ENCODE data around the gene SLC35E3.

The SLC35E3 gene

GRCh38 chr12:68771223-68771925 lies 25.4 kb downstream of the SLC35E3 start:
- DNase-seq (ENCODE audit: low spot score) = no peak

GRCh38 chr12:68772714-68773113 lies 26.7 kb downstream of the SLC35E3 start:
- DNase-seq (ENCODE audit: low spot score) = peak; percentile 74

- DNase-seq (ENCODE audit: low spot score) = no peak
Measured at GRCh38 chr12:68773582-68773981, 27.6 kb downstream of the SLC35E3 start.

GRCh38 chr12:68775121-68775630 lies 29.2 kb downstream of the SLC35E3 start:
- no peak for DNase-seq (ENCODE audit: low spot score)

GRCh38 chr12:68776976-68777610 lies 31.1 kb downstream of the SLC35E3 start:
- DNase-seq (ENCODE audit: low spot score) = no peak

- DNase-seq (ENCODE audit: low spot score) = no peak
Measured at GRCh38 chr12:68779280-68779679, 33.3 kb downstream of the SLC35E3 start.

- DNase-seq (ENCODE audit: low spot score) = no peak
Measured at GRCh38 chr12:68780731-68781130, 34.8 kb downstream of the SLC35E3 start.

GRCh38 chr12:68781728-68782127 lies 35.8 kb downstream of the SLC35E3 start:
- DNase-seq (ENCODE audit: low spot score) = no peak

GRCh38 chr12:68784015-68784414 lies 38.0 kb downstream of the SLC35E3 start:
- no peak for DNase-seq (ENCODE audit: low spot score)

- no peak for DNase-seq (ENCODE audit: low spot score)
Measured at GRCh38 chr12:68785358-68785757, 39.4 kb downstream of the SLC35E3 start.

- no peak for DNase-seq (ENCODE audit: low spot score)
Measured at GRCh38 chr12:68785823-68786222, 39.8 kb downstream of the SLC35E3 start.

GRCh38 chr12:68786929-68787328 lies 41.0 kb downstream of the SLC35E3 start:
- no peak for DNase-seq (ENCODE audit: low spot score)

- DNase-seq (ENCODE audit: low spot score) = no peak
Measured at GRCh38 chr12:68788554-68789143, 42.7 kb downstream of the SLC35E3 start.

GRCh38 chr12:68789144-68789878 lies 43.3 kb downstream of the SLC35E3 start:
- DNase-seq (ENCODE audit: low spot score) = no peak

GRCh38 chr12:68790081-68790951 lies 44.3 kb downstream of the SLC35E3 start:
- DNase-seq (ENCODE audit: low spot score) = no peak

- no peak for DNase-seq (ENCODE audit: low spot score)
Measured at GRCh38 chr12:68790952-68791234, 44.9 kb downstream of the SLC35E3 start.

GRCh38 chr12:68791897-68792481 lies 46.0 kb downstream of the SLC35E3 start:
- no peak for DNase-seq (ENCODE audit: low spot score)

GRCh38 chr12:68792952-68793351 lies 47.0 kb downstream of the SLC35E3 start:
- DNase-seq (ENCODE audit: low spot score) = peak; percentile 94

- DNase-seq (ENCODE audit: low spot score) = no peak
Measured at GRCh38 chr12:68793436-68793835, 47.5 kb downstream of the SLC35E3 start.

GRCh38 chr12:68793975-68794652 lies 48.1 kb downstream of the SLC35E3 start:
- no peak for DNase-seq (ENCODE audit: low spot score)
